HEK293 (cell line): ENCODE results near the gene SWAP70.

Source experiments
- CTCF ChIA-PET: fragments of 350-600 bp; formaldehyde crosslinking; extraction: SDS; loops from one replicate; lab custom pipeline; 2021; ENCODE audit warnings: antibody characterized with exemption; lab: Yijun Ruan, JAX
- POLR2A ChIA-PET: fragments of 300-600 bp; formaldehyde crosslinking; extraction: SDS; loops from one replicate; lab custom pipeline; 2020; ENCODE audit warnings: antibody characterized with exemption, inconsistent platforms; lab: Yijun Ruan, JAX
- H3K27ac ChIP-seq: fragments of 200-500 bp; sonication (Bioruptor generic); 2 replicates; pipeline ENCODE4 v1.5.1; 2014; ENCODE audit warnings: low read depth, low read length, control low read depth, inconsistent platforms; ENCODE audit errors: extremely low read depth
- H3K36me3 ChIP-seq, 2 experiments: fragments of 200-500 bp in 1 of 2; sonication (Bioruptor generic) in 1 of 2; 1 replicate in 1 of 2; 2 replicates in 1 of 2; pipeline ENCODE4 v1.5.1; 2014 to 2017; ENCODE audit warnings: inconsistent platforms in 2 of 2, low read length in 2 of 2; ENCODE audit not compliant: control insufficient read depth in 2 of 2, insufficient read depth in 1 of 2
- H3K4me1 ChIP-seq: fragments of 200-500 bp; sonication (Bioruptor generic); 2 replicates; pipeline ENCODE4 v1.5.1; 2014; ENCODE audit warnings: mild to moderate bottlenecking, low read length, inconsistent platforms; ENCODE audit not compliant: control insufficient read depth, insufficient read depth
- H3K4me3 ChIP-seq: 2 replicates; pipeline ENCODE4 v1.5.1; 2011; ENCODE audit warnings: low read depth, mild to moderate bottlenecking, control low read depth, low read length, moderate library complexity
- H3K9me3 ChIP-seq: fragments of 200-500 bp; sonication (Bioruptor generic); 2 replicates; pipeline ENCODE4 v1.5.1; 2014; ENCODE audit warnings: low read depth, low read length, inconsistent platforms; ENCODE audit not compliant: control insufficient read depth, insufficient read depth
- EGR2 ChIP-seq: fragments of 450-650 bp; formaldehyde crosslinking; IDR thresholded peaks from 2 replicates; pipeline ENCODE4 v1.5.1; 2016; ENCODE audit warnings: low read depth, missing biosample characterization, missing genetic modification characterization
- KLF1 ChIP-seq: fragments of 450-650 bp; formaldehyde crosslinking; IDR thresholded peaks from 2 replicates; pipeline ENCODE4 v1.5.1; 2016; ENCODE audit warnings: missing biosample characterization, missing genetic modification characterization
- KLF8 ChIP-seq: fragments of 450-650 bp; formaldehyde crosslinking; IDR thresholded peaks from 2 replicates; pipeline ENCODE4 v1.5.1; 2016; ENCODE audit warnings: missing biosample characterization, missing genetic modification characterization
- MYNN ChIP-seq: fragments of 450-650 bp; formaldehyde crosslinking; IDR thresholded peaks from 2 replicates; pipeline ENCODE4 v1.5.1; 2016; ENCODE audit warnings: missing biosample characterization, missing genetic modification characterization, borderline replicate concordance
- ZBTB21 ChIP-seq: fragments of 450-650 bp; formaldehyde crosslinking; IDR thresholded peaks from 2 replicates; pipeline ENCODE4 v1.5.1; 2017; ENCODE audit warnings: missing biosample characterization, missing genetic modification characterization
- ZBTB8A ChIP-seq: fragments of 450-650 bp; formaldehyde crosslinking; IDR thresholded peaks from 2 replicates; pipeline ENCODE4 v1.5.1; 2016; ENCODE audit warnings: missing biosample characterization, missing genetic modification characterization
- ZEB2 ChIP-seq: fragments of 450-650 bp; formaldehyde crosslinking; IDR thresholded peaks from 2 replicates; pipeline ENCODE4 v1.5.1; 2016; ENCODE audit warnings: missing biosample characterization, missing genetic modification characterization
- ZFP69B ChIP-seq: fragments of 450-650 bp; formaldehyde crosslinking; IDR thresholded peaks from 2 replicates; pipeline ENCODE4 v1.5.1; 2016; ENCODE audit warnings: missing biosample characterization, missing genetic modification characterization
- ZNF114 ChIP-seq: fragments of 450-650 bp; formaldehyde crosslinking; IDR thresholded peaks from 2 replicates; pipeline ENCODE4 v1.5.0; 2017; ENCODE audit warnings: missing biosample characterization, missing genetic modification characterization
- ZNF132 ChIP-seq: fragments of 450-650 bp; formaldehyde crosslinking; IDR thresholded peaks from 2 replicates; pipeline ENCODE4 v1.5.1; 2017; ENCODE audit warnings: missing biosample characterization, missing genetic modification characterization, borderline replicate concordance
- ZNF140 ChIP-seq: fragments of 450-650 bp; formaldehyde crosslinking; IDR thresholded peaks from 2 replicates; pipeline ENCODE4 v1.5.1; 2016; ENCODE audit warnings: missing biosample characterization, missing genetic modification characterization
- ZNF202 ChIP-seq: fragments of 450-650 bp; formaldehyde crosslinking; IDR thresholded peaks from 2 replicates; pipeline ENCODE4 v1.5.1; 2016; ENCODE audit warnings: missing biosample characterization, missing genetic modification characterization, borderline replicate concordance
- ZNF211 ChIP-seq: fragments of 450-650 bp; formaldehyde crosslinking; IDR thresholded peaks from 2 replicates; pipeline ENCODE4 v1.5.1; 2016; ENCODE audit warnings: low read depth, missing biosample characterization, missing genetic modification characterization
- ZNF221 ChIP-seq: fragments of 450-650 bp; formaldehyde crosslinking; IDR thresholded peaks from 2 replicates; pipeline ENCODE4 v1.5.1; 2017; ENCODE audit warnings: missing biosample characterization, missing genetic modification characterization, borderline replicate concordance
- ZNF292 ChIP-seq: fragments of 450-650 bp; formaldehyde crosslinking; IDR thresholded peaks from 2 replicates; pipeline ENCODE4 v1.5.1; 2016; ENCODE audit warnings: low read depth, missing biosample characterization, missing genetic modification characterization, borderline replicate concordance
- ZNF302 ChIP-seq: fragments of 450-650 bp; formaldehyde crosslinking; IDR thresholded peaks from 2 replicates; pipeline ENCODE4 v1.5.1; 2016; ENCODE audit warnings: missing biosample characterization, missing genetic modification characterization, low read depth
- ZNF335 ChIP-seq: fragments of 450-650 bp; formaldehyde crosslinking; conservative IDR thresholded peaks from 2 replicates; pipeline ENCODE4 v1.5.1; 2016; ENCODE audit warnings: missing biosample characterization, missing genetic modification characterization
- ZNF366 ChIP-seq: fragments of 450-650 bp; formaldehyde crosslinking; conservative IDR thresholded peaks from 2 replicates; pipeline ENCODE4 v1.5.1; 2016; ENCODE audit warnings: missing biosample characterization, missing genetic modification characterization
- ZNF423 ChIP-seq: fragments of 450-650 bp; formaldehyde crosslinking; IDR thresholded peaks from 2 replicates; pipeline ENCODE4 v1.5.1; 2016; ENCODE audit warnings: missing biosample characterization, missing genetic modification characterization
- ZNF514 ChIP-seq: fragments of 450-650 bp; formaldehyde crosslinking; IDR thresholded peaks from 2 replicates; pipeline ENCODE4 v1.5.1; 2016; ENCODE audit warnings: missing biosample characterization, missing genetic modification characterization
- ZNF664 ChIP-seq: fragments of 450-650 bp; formaldehyde crosslinking; IDR thresholded peaks from 2 replicates; pipeline ENCODE4 v1.5.1; 2016; ENCODE audit warnings: missing biosample characterization, missing genetic modification characterization
- ZNF677 ChIP-seq: fragments of 450-650 bp; IDR thresholded peaks from 2 replicates; pipeline ENCODE4 v1.5.0; 2018; ENCODE audit warnings: missing biosample characterization, mild to moderate bottlenecking, missing genetic modification characterization, moderate library complexity
- ZNF768 ChIP-seq: fragments of 450-650 bp; formaldehyde crosslinking; IDR thresholded peaks from 2 replicates; pipeline ENCODE4 v1.5.1; 2018; ENCODE audit warnings: missing biosample characterization, mild to moderate bottlenecking, missing genetic modification characterization
- ZNF776 ChIP-seq: fragments of 450-650 bp; formaldehyde crosslinking; IDR thresholded peaks from 2 replicates; pipeline ENCODE4 v1.5.0; 2017; ENCODE audit warnings: missing biosample characterization, missing genetic modification characterization, borderline replicate concordance
- ZNF792 ChIP-seq: fragments of 450-650 bp; formaldehyde crosslinking; IDR thresholded peaks from 2 replicates; pipeline ENCODE4 v1.5.1; 2016; ENCODE audit warnings: missing biosample characterization, missing genetic modification characterization
- TF ChIP-seq, protein P1 (sequence below): fragments of 450-650 bp; formaldehyde crosslinking; IDR thresholded peaks from 2 replicates; pipeline ENCODE4 v1.5.1; 2016; ENCODE audit warnings: missing biosample characterization, missing genetic modification characterization
- TF ChIP-seq, protein P2 (sequence below): fragments of 450-650 bp; formaldehyde crosslinking; IDR thresholded peaks from 2 replicates; pipeline ENCODE4 v1.5.1; 2016; ENCODE audit warnings: missing biosample characterization, missing genetic modification characterization
- TF ChIP-seq, protein P3 (sequence below): fragments of 450-650 bp; formaldehyde crosslinking; IDR thresholded peaks from 2 replicates; pipeline ENCODE4 v1.5.1; 2016; ENCODE audit warnings: missing biosample characterization, missing genetic modification characterization
- TF ChIP-seq, protein P4 (sequence below): fragments of 450-650 bp; formaldehyde crosslinking; IDR thresholded peaks from 2 replicates; pipeline ENCODE4 v1.5.1; 2017; ENCODE audit warnings: missing biosample characterization, mild to moderate bottlenecking, missing genetic modification characterization, moderate library complexity

Gene SWAP70

DNA sequence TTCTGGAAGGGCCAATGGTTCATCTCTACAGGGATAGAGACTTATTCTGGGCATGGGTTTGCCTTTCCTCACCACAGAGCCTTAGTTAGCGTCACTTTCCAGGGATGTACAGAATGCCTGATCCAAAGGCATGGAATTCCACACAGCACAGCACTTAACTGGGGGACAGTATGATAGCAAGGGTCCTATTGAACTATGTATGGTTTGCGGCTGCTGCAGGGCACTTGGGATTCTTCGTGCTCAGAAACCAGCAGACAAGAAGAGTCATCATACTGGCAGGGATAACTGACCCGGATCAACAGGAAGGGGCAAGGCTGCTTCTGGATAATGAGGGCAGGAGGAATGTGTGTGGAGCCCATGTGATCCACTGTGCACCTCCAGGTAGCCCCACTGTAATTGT lies 105.7 kb downstream of the SWAP70 start:
- ChIA-PET CTCF (no interaction called here), POLR2A (no interaction called here)
- H3K4me1 ChIP-seq, result no peaks in the 10 kb centered on the region

DNA sequence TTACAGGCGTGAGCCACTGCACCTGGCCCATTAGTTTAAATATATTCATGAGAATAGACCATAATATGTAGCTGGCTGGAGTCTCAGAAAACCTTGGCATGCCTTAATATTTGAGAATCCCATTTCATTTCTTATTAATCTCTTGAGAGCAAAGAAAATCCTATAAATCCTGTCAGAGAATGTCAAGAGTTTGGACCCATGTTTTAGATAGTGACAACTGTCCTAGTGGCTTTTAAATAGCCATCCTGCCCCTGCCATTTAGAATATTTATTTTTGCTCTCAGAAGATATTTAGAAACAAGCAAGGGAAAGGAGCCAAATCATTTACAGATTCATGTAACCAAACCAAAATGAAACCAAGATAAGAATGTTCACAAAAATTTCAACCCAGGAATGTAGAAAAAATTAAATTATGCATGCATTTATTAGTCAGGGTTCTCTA lies 107.2 kb downstream of the SWAP70 start:
- Histone ChIP-seq H3K4me3 (no peak overlapping the region), H3K9me3 (no peaks in the 10 kb centered on the region), H3K4me1 (no peaks in the 10 kb centered on the region), H3K27ac (no peak overlapping the region), H3K36me3 (peaks cover 0 to 7% of the 10 kb centered on the region in 2 experiments; a peak in 1 of 3 replicates)
- CTCF ChIA-PET, result no interaction called here
- TF ChIP-seq ZNF366 (tag by site-specific recombination), result no peak
- no peak for TF ChIP-seq ZNF792 (tag by site-specific recombination)
- no peak for TF ChIP-seq ZBTB8A (tag by site-specific recombination)
- TF ChIP-seq MYNN (tag by site-specific recombination), result no peak
- no peak for TF ChIP-seq ZFP69B (tag by site-specific recombination)
- no peak for TF ChIP-seq ZNF211 (tag by site-specific recombination)
- no peak for TF ChIP-seq ZNF423 (tag by site-specific recombination)
- TF ChIP-seq, protein P1, sequence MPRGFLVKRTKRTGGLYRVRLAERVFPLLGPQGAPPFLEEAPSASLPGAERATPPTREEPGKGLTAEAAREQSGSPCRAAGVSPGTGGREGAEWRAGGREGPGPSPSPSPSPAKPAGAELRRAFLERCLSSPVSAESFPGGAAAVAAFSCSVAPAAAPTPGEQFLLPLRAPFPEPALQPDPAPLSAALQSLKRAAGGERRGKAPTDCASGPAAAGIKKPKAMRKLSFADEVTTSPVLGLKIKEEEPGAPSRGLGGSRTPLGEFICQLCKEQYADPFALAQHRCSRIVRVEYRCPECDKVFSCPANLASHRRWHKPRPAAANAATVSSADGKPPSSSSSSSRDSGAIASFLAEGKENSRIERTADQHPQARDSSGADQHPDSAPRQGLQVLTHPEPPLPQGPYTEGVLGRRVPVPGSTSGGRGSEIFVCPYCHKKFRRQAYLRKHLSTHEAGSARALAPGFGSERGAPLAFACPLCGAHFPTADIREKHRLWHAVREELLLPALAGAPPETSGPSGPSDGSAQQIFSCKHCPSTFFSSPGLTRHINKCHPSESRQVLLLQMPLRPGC (tag by site-specific recombination), result no peak
- TF ChIP-seq ZNF202 (tag by site-specific recombination), result no peak
- no peak for TF ChIP-seq KLF8 (tag by site-specific recombination)
- POLR2A ChIA-PET, result no interaction called here

More for the DNA sequence above, 105.7 kb downstream of the SWAP70 start:
- peaks cover 0 to 7% of the 10 kb centered on the region in 2 experiments; a peak in 1 of 3 replicates for H3K36me3 ChIP-seq
- no peaks in the 10 kb centered on the region for H3K9me3 ChIP-seq
- no peak overlapping the region for H3K27ac ChIP-seq
- TF ChIP-seq, protein P2, sequence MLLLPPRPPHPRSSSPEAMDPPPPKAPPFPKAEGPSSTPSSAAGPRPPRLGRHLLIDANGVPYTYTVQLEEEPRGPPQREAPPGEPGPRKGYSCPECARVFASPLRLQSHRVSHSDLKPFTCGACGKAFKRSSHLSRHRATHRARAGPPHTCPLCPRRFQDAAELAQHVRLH (tag by site-specific recombination), result no peak
- TF ChIP-seq ZNF132 (tag by site-specific recombination) (no peak), ZNF302 (tag by site-specific recombination) (no peak), ZNF292 (tag by site-specific recombination) (no peak), ZNF140 (tag by site-specific recombination) (no peak), ZNF664 (tag by site-specific recombination) (no peak), ZNF221 (tag by site-specific recombination) (no peak)
- H3K4me3 ChIP-seq, result no peak overlapping the region

DNA sequence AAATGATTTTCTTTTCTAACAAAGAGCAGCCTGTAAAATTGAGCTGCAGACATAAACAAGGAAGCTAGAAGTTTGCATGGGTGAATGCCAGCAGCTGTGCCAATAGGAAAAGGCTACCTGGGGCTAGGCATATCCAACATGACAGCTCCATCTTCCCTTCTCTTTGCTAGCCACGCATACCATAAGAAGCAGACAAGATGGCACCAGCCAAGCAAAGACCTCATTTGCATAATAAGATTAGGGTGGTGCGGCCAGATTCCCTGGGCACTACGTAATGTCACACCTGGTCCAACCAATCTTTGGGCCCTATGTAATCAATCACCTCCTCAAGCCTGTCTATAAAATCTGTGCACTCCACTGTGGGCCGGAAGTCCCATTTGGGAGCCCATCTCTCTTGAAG lies 108.3 kb downstream of the SWAP70 start:
- H3K4me1 ChIP-seq, result no peaks in the 10 kb centered on the region
- no peak overlapping the region for H3K4me3 ChIP-seq
- ChIA-PET CTCF (interaction anchor here (1.2 kb wide), 1 partner anchor 14 kb away, joined by 4 read pairs; no protein-coding TSS in a partner anchor), POLR2A (no interaction called here)
- no peak overlapping the region for H3K27ac ChIP-seq
- H3K36me3 ChIP-seq, result peaks cover 0 to 7% of the 10 kb centered on the region in 2 experiments; a peak in 1 of 3 replicates
- H3K9me3 ChIP-seq, result no peaks in the 10 kb centered on the region
- TF ChIP-seq ZNF514 (tag by site-specific recombination), result no peak
- no peak for TF ChIP-seq EGR2 (tag by site-specific recombination)
- TF ChIP-seq KLF1 (tag by site-specific recombination), result no peak
- no peak for TF ChIP-seq ZBTB21 (tag by site-specific recombination)
- TF ChIP-seq, protein P3, sequence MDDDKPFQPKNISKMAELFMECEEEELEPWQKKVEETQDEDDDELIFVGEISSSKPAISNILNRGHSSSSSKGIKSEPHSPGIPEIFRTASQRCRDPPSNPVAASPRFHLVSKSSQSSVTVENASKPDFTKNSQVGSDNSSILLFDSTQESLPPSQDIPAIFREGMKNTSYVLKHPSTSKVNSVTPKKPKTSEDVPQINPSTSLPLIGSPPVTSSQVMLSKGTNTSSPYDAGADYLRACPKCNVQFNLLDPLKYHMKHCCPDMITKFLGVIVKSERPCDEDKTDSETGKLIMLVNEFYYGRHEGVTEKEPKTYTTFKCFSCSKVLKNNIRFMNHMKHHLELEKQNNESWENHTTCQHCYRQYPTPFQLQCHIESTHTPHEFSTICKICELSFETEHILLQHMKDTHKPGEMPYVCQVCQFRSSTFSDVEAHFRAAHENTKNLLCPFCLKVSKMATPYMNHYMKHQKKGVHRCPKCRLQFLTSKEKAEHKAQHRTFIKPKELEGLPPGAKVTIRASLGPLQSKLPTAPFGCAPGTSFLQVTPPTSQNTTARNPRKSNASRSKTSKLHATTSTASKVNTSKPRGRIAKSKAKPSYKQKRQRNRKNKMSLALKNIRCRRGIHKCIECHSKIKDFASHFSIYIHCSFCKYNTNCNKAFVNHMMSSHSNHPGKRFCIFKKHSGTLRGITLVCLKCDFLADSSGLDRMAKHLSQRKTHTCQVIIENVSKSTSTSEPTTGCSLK (tag by site-specific recombination), result no peak
- TF ChIP-seq ZNF677 (tag by site-specific recombination), result no peak
- no peak for TF ChIP-seq ZNF768 (tag by site-specific recombination)
- TF ChIP-seq ZNF335 (tag by site-specific recombination), result no peak
- no peak for TF ChIP-seq ZEB2 (tag by site-specific recombination)
- TF ChIP-seq, protein P4, sequence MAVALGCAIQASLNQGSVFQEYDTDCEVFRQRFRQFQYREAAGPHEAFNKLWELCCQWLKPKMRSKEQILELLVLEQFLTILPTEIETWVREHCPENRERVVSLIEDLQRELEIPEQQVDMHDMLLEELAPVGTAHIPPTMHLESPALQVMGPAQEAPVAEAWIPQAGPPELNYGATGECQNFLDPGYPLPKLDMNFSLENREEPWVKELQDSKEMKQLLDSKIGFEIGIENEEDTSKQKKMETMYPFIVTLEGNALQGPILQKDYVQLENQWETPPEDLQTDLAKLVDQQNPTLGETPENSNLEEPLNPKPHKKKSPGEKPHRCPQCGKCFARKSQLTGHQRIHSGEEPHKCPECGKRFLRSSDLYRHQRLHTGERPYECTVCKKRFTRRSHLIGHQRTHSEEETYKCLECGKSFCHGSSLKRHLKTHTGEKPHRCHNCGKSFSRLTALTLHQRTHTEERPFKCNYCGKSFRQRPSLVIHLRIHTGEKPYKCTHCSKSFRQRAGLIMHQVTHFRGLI, result no peak
- no peak for TF ChIP-seq ZNF776 (tag by site-specific recombination)
- TF ChIP-seq ZNF114 (tag by site-specific recombination), result no peak
- no peak for TF ChIP-seq ZNF292 (tag by site-specific recombination)
